Measurements from ENCODE around the gene TTC28.

The TTC28 gene

GRCh38 chr22:28395920-28396753, 283.5 kb downstream of the TTC28 start:
- Histone ChIP-seq H3K4me1 (ENCODE audit: control insufficient read depth, insufficient read depth, low read length) (no peaks in the 10 kb centered on the region), H3K27ac (ENCODE audit: extremely low read depth, low read depth, low read length) (no peak overlapping the region), H3K4me3 (ENCODE audit: low read depth, low read length) (no peak overlapping the region), H3K36me3 (ENCODE audit: control insufficient read depth in 2 of 2, insufficient read depth in 1 of 2, low read length in 2 of 2) (no peaks in the 10 kb centered on the region), H3K9me3 (ENCODE audit: control insufficient read depth, insufficient read depth, low read depth, low read length) (no peaks in the 10 kb centered on the region)
- ChIA-PET CTCF (interaction anchor here (0.6 to 1.3 kb wide), 2 partner anchors 49 to 526 kb away, joined by 3 to 5 read pairs; no protein-coding TSS in a partner anchor), POLR2A (no interaction called here)
- TF ChIP-seq PRDM1 (tag by site-specific recombination; IDR thresholded peaks at IDR 0.05) = peak; percentile 57
- no peak for TF ChIP-seq ZNF398 (tag by site-specific recombination; IDR thresholded peaks at IDR 0.05)

GRCh38 chr22:28395520-28395919, 284.1 kb downstream of the TTC28 start:
- ChIA-PET CTCF (interaction anchor here (1.3 kb wide), 1 partner anchor 49 kb away, joined by 5 read pairs; no protein-coding TSS in a partner anchor), POLR2A (no interaction called here)
- TF ChIP-seq ZNF600 (tag by site-specific recombination; IDR thresholded peaks at IDR 0.05) = no peak
- TF ChIP-seq ZNF660 (tag by site-specific recombination; IDR thresholded peaks at IDR 0.05) = no peak
- TF ChIP-seq ZNF169 (tag by site-specific recombination; IDR thresholded peaks at IDR 0.05) = no peak
- no peak for TF ChIP-seq MZF1 (tag by site-specific recombination; IDR thresholded peaks at IDR 0.05; ENCODE audit: borderline replicate concordance)
- no peak for TF ChIP-seq ZNF311 (tag by site-specific recombination; IDR thresholded peaks at IDR 0.05; ENCODE audit: borderline replicate concordance)
- TF ChIP-seq ZNF610 (tag by site-specific recombination; IDR thresholded peaks at IDR 0.05; ENCODE audit: borderline replicate concordance) = no peak
- TF ChIP-seq OVOL3 (tag by site-specific recombination; IDR thresholded peaks at IDR 0.05) = no peak
- TF ChIP-seq HIC1 (tag by site-specific recombination; IDR thresholded peaks at IDR 0.05) = no peak
- no peak for TF ChIP-seq ZNF354C (tag by site-specific recombination; IDR thresholded peaks at IDR 0.05; ENCODE audit: borderline replicate concordance, low read depth)
- no peak for TF ChIP-seq ZNF776 (tag by site-specific recombination; IDR thresholded peaks at IDR 0.05; ENCODE audit: borderline replicate concordance)
- no peak for TF ChIP-seq ZNF335 (tag by site-specific recombination; conservative IDR thresholded peaks at IDR 0.05)
- no peak for TF ChIP-seq ZNF266 (tag by site-specific recombination; IDR thresholded peaks at IDR 0.05; ENCODE audit: low read depth)
- no peak for TF ChIP-seq ZSCAN18 (tag by site-specific recombination; IDR thresholded peaks at IDR 0.05)
- TF ChIP-seq SP3 (tag by site-specific recombination; IDR thresholded peaks at IDR 0.05) = no peak
- no peak for TF ChIP-seq ZNF274 (IDR thresholded peaks at IDR 0.05; ENCODE audit: low read length)
- TF ChIP-seq ZNF274 (tag by site-specific recombination; IDR thresholded peaks at IDR 0.05; ENCODE audit: borderline replicate concordance) = no peak
- no peak for TF ChIP-seq ZNF785 (tag by site-specific recombination; IDR thresholded peaks at IDR 0.05)
- Histone ChIP-seq H3K27ac (ENCODE audit: extremely low read depth, low read depth, low read length) (no peak overlapping the region), H3K9me3 (ENCODE audit: control insufficient read depth, insufficient read depth, low read depth, low read length) (no peaks in the 10 kb centered on the region), H3K4me3 (ENCODE audit: low read depth, low read length) (no peak overlapping the region), H3K4me1 (ENCODE audit: control insufficient read depth, insufficient read depth, low read length) (no peaks in the 10 kb centered on the region), H3K36me3 (ENCODE audit: control insufficient read depth in 2 of 2, insufficient read depth in 1 of 2, low read length in 2 of 2) (no peaks in the 10 kb centered on the region)

Measured in HEK293 (cell line).